Esophagus muscularis mucosa (tissue), 4 donors: Measurements from ENCODE around the gene CRLF2.

ENCODE experiments used
- CTCF ChIP-seq, 3 experiments: fragments of 200-600 bp in 2 of 3; fragments of 450-650 bp in 1 of 3; sonication (generic) in 2 of 3; IDR thresholded peaks; one replicate each; pipeline ENCODE4 v1.5.1; 2017 to 2019; ENCODE audit warnings: antibody characterized with exemption in 3 of 3, mild to moderate bottlenecking in 2 of 3, moderate library complexity in 1 of 3
- EP300 ChIP-seq: sonication (generic); formaldehyde crosslinking; IDR thresholded peaks from one replicate; pipeline ENCODE4 v1.6.1; 2017; ENCODE audit warnings: antibody characterized with exemption
- POLR2A ChIP-seq: fragments of 450-650 bp; IDR thresholded peaks from one replicate; pipeline ENCODE4 v1.6.1; 2017; ENCODE audit warnings: antibody characterized with exemption, moderate library complexity, mild to moderate bottlenecking, low read depth
- POLR2AphosphoS5 ChIP-seq, 2 donors: sonication (generic); formaldehyde crosslinking; IDR thresholded peaks; one replicate each; pipeline ENCODE4 v1.6.1; 2017; ENCODE audit warnings: antibody characterized with exemption in 2 of 2

- TF ChIP-seq CTCF (IDR thresholded peaks at IDR 0.05) (no peak), EP300 (no peak), POLR2A (no peak), POLR2AphosphoS5 (IDR thresholded peaks at IDR 0.05) (no peak)
Measured at GRCh38 chrX:1244164-1245076, 32.0 kb upstream of the CRLF2 start.
